Glomerular endothelial cell (primary cell): ENCODE results near the gene KLF16. TPM values are rescaled to one million over a fixed set of nuclear protein-coding genes. Genes with fewer than 3 reads are reported as not detected.

Experiments
- DNase-seq: peaks from one replicate; pipeline ENCODE4 v3.0.0-alpha.2; 2011; ENCODE audit warnings: low read depth, low spot score; ENCODE audit errors: extremely low read depth
- total RNA-seq: library from RNA; depleted of rRNA; stranded (reverse); fragments of >200 nt; gene quantifications from 2 replicates; pipeline ENCODE4 v1.2.3, GENCODE V29; 2015

The KLF16 gene
- total RNA-seq, 1 donor from 2014 or later: 35.6 TPM

GRCh38 chr19:1811942-1812425 lies 51.4 kb downstream of the KLF16 start, which contains the start of gene ATP8B3:
ATP8B3 (minus strand) TSS chr19:1812276; CDS start chr19:1811736, 540 bp downstream.
- DNase-seq: no peak

- DNase-seq: no peak
Measured at GRCh38 chr19:1811472-1811894, 51.9 kb downstream of the KLF16 start.

- DNase-seq: no peak
Measured at GRCh38 chr19:1810439-1811160, 52.8 kb downstream of the KLF16 start.

- no peak for DNase-seq
Measured at GRCh38 chr19:1809678-1810077, 53.7 kb downstream of the KLF16 start.

GRCh38 chr19:1808395-1808731 lies 55.0 kb downstream of the KLF16 start:
- no peak for DNase-seq

GRCh38 chr19:1807695-1808394 lies 55.5 kb downstream of the KLF16 start:
- no peak for DNase-seq

GRCh38 chr19:1807030-1807694 lies 56.2 kb downstream of the KLF16 start:
- no peak for DNase-seq

- no peak for DNase-seq
Measured at GRCh38 chr19:1806184-1807029, 57.0 kb downstream of the KLF16 start.

- DNase-seq: no peak
Measured at GRCh38 chr19:1805401-1806183, 57.8 kb downstream of the KLF16 start.

- no peak for DNase-seq
Measured at GRCh38 chr19:1804858-1805257, 58.5 kb downstream of the KLF16 start.

Other genes starting within 250 kb of the KLF16 start
- gene TCF3, start 211.0 kb downstream of the KLF16 start, total RNA-seq: 206 and 251 TPM in 2 replicates
- not detected in 2 replicates for gene ONECUT3, start 110.1 kb downstream of the KLF16 start, total RNA-seq
- 1.5 and 5.1 TPM in 2 replicates for gene ATP8B3, start 51.3 kb downstream of the KLF16 start, total RNA-seq
- 19.2 and 40.0 TPM in 2 replicates for gene REXO1, start 15.1 kb downstream of the KLF16 start, total RNA-seq
- gene ABHD17A, start 21.9 kb upstream of the KLF16 start, total RNA-seq: 188 and 224 TPM in 2 replicates
- 4.8 and 8.2 TPM in 2 replicates for gene ADAT3, start 41.8 kb upstream of the KLF16 start, total RNA-seq
- 115 and 140 TPM in 2 replicates for gene SCAMP4, start 41.8 kb upstream of the KLF16 start, total RNA-seq
- gene CSNK1G2, start 77.6 kb upstream of the KLF16 start, total RNA-seq: 63.8 and 102 TPM in 2 replicates
- 80.6 and 82.3 TPM in 2 replicates for gene BTBD2, start 152.1 kb upstream of the KLF16 start, total RNA-seq
- gene MKNK2, start 187.7 kb upstream of the KLF16 start, total RNA-seq: 113 TPM in 2 replicates
- gene MOB3A, start 232.7 kb upstream of the KLF16 start, total RNA-seq: 60.3 and 72.4 TPM in 2 replicates
- 0.99 and 6.6 TPM in 2 replicates for gene IZUMO4, start 233.3 kb upstream of the KLF16 start, total RNA-seq